Transverse colon (tissue), 4 donors: Measurements from ENCODE around the gene PXYLP1. TPM values are rescaled to one million over a fixed set of nuclear protein-coding genes. Genes with fewer than 3 reads are reported as not detected.

Experiments used
- DNase-seq: peaks from one replicate; pipeline ENCODE4 v3.0.0-alpha.2; 2019
- H3K27ac ChIP-seq, 4 donors: fragments of 200-600 bp; sonication (generic); 2 replicates each; pipeline ENCODE4 v1.5.1; 2016 to 2018; ENCODE audit warnings: inconsistent platforms in 4 of 4
- H3K27me3 ChIP-seq: fragments of 200-600 bp; sonication (generic); 2 replicates; pipeline ENCODE4 v1.5.1; 2017; ENCODE audit warnings: inconsistent platforms
- H3K36me3 ChIP-seq, 4 donors: fragments of 200-600 bp; sonication (generic); 2 replicates each; pipeline ENCODE4 v1.5.1; 2017 to 2019; ENCODE audit warnings: inconsistent platforms in 4 of 4
- H3K4me1 ChIP-seq, 4 donors: fragments of 200-600 bp; sonication (generic); 2 replicates each; pipeline ENCODE4 v1.5.1; 2017 to 2020; ENCODE audit warnings: inconsistent platforms in 4 of 4
- H3K4me3 ChIP-seq, 4 donors: fragments of 200-600 bp; sonication (generic); 1 replicate in 1 of 4; 2 replicates in 3 of 4; pipeline versions ENCODE4 v1.5.1 to v1.6.1; 2017 to 2019; ENCODE audit warnings: inconsistent platforms in 4 of 4
- H3K9me3 ChIP-seq, 2 donors: fragments of 200-600 bp; sonication (generic); 2 replicates each; pipeline ENCODE4 v1.5.1; 2017 to 2019; ENCODE audit warnings: inconsistent platforms in 2 of 2
- CTCF ChIP-seq, 5 experiments: fragments of 200-600 bp in 3 of 5; fragments of 450-650 bp in 2 of 5; sonication (generic) in 3 of 5; IDR thresholded peaks; 1 replicate in 2 of 5; 2 replicates in 3 of 5; pipeline ENCODE4 v1.5.1; 2016 to 2017; ENCODE audit warnings: antibody characterized with exemption in 5 of 5, inconsistent platforms in 3 of 5, mild to moderate bottlenecking in 2 of 5, moderate library complexity in 1 of 5
- EP300 ChIP-seq: sonication (generic); formaldehyde crosslinking; IDR thresholded peaks from one replicate; pipeline ENCODE4 v1.6.1; 2017; ENCODE audit warnings: antibody characterized with exemption, low read depth
- POLR2A ChIP-seq: fragments of 450-650 bp; IDR thresholded peaks from one replicate; pipeline ENCODE4 v1.6.1; 2016; ENCODE audit warnings: antibody characterized with exemption, mild to moderate bottlenecking, moderate library complexity
- POLR2AphosphoS5 ChIP-seq, 3 donors: sonication (generic); formaldehyde crosslinking; IDR thresholded peaks; one replicate each; pipeline ENCODE4 v1.6.1; 2016; ENCODE audit warnings: antibody characterized with exemption in 3 of 3
- WGBS, 2 donors: methylation state at CpG; one replicate each; pipeline ENCODE4 v1.1.5; 2018; ENCODE audit warnings: low coverage in 1 of 2; 5-methylcytosine and 5-hydroxymethylcytosine counted together
- in situ Hi-C, 4 donors: fragments of 200-750 bp; cut with MboI; loops; one replicate each; pipeline versions ENCODE4 v1.15.0 to v1.15.1; 2017; ENCODE audit warnings: low sequenced_read_pairs in 3 of 4, low pct_ligation_motif_present in 1 of 4, low pct_unique_long_range_greater_than_20kb in 1 of 4
- intact Hi-C: fragments of 100-400 bp; cut with DNase I; formaldehyde crosslinking; loops from one replicate; pipeline ENCODE4 v1.15.1; 2023; ENCODE audit warnings: low total_unique reads
- total RNA-seq, 4 donors: library from RNA; depleted of rRNA; stranded (reverse); fragments of >200 nt; gene quantifications; one replicate each; pipeline ENCODE4 v1.1.0, GENCODE V29; 2016

PXYLP1 gene
- total RNA-seq, 4 donors from 2014 or later: 11.5 to 27.7 (median 12.2) TPM

- no peaks in the 10 kb centered on the region for H3K27me3 ChIP-seq
- peaks cover 6 to 63% (median 43%) of the 10 kb centered on the region in 4 donors for H3K4me1 ChIP-seq
- TF ChIP-seq CTCF (IDR thresholded peaks at IDR 0.05): no peak
- no peak for TF ChIP-seq POLR2A
- no peak for TF ChIP-seq POLR2AphosphoS5 (IDR thresholded peaks at IDR 0.05)
- TF ChIP-seq EP300: no peak
- H3K4me3 ChIP-seq: no peak overlapping the region
- H3K27ac ChIP-seq: peak overlapping the region in 3 of 4 donors; percentile 43 to 75 (median 54)
- in situ Hi-C loops (no loop called here), intact Hi-C loops (no loop called here)
- no peak for DNase-seq
- WGBS, 2 donors: 71 to 82% methylated on average over 3 of the region's 3 CpGs
- no peaks in the 10 kb centered on the region for H3K9me3 ChIP-seq
- no peaks in the 10 kb centered on the region for H3K36me3 ChIP-seq
Observed at GRCh38 chr3:141330718-141331376, 99.2 kb downstream of the PXYLP1 start.

GRCh38 chr3:141331377-141332318, 100.0 kb downstream of the PXYLP1 start:
- no peak for TF ChIP-seq CTCF (IDR thresholded peaks at IDR 0.05)
- TF ChIP-seq EP300: no peak
- no peak for TF ChIP-seq POLR2AphosphoS5 (IDR thresholded peaks at IDR 0.05)
- TF ChIP-seq POLR2A: no peak
- Histone ChIP-seq H3K27me3 (no peaks in the 10 kb centered on the region), H3K36me3 (no peaks in the 10 kb centered on the region), H3K9me3 (no peaks in the 10 kb centered on the region), H3K4me1 (peaks cover 6 to 60% (median 42%) of the 10 kb centered on the region in 4 donors), H3K4me3 (no peak overlapping the region), H3K27ac (peak overlapping the region; percentile 43 to 75 (median 52))
- DNase-seq: peak; percentile 35
- in situ Hi-C loops (no loop called here), intact Hi-C loops (no loop called here)
- WGBS, 2 donors: 35 to 39% methylated on average over 4 to 9 of the region's 9 CpGs

GRCh38 chr3:141332416-141332815, 100.8 kb downstream of the PXYLP1 start:
- TF ChIP-seq CTCF (IDR thresholded peaks at IDR 0.05): no peak
- TF ChIP-seq POLR2AphosphoS5 (IDR thresholded peaks at IDR 0.05): peak in 1 of 3 donors; percentile 38
- Histone ChIP-seq H3K36me3 (no peaks in the 10 kb centered on the region), H3K27ac (peak overlapping the region; percentile 43 to 75 (median 52)), H3K27me3 (no peaks in the 10 kb centered on the region), H3K9me3 (no peaks in the 10 kb centered on the region), H3K4me1 (peaks cover 6 to 57% (median 35%) of the 10 kb centered on the region in 4 donors), H3K4me3 (no peak overlapping the region)
- WGBS, 2 donors: 58% methylated on average over 5 of the region's 5 CpGs; no CpG with 5 or more reads in 1 of the 2 donors
- in situ Hi-C loops (no loop called here), intact Hi-C loops (no loop called here)
- peak; percentile 73 for DNase-seq
